Midbrain (tissue), 1 donor: ENCODE results near the gene EYS.
"Not testable (repeated sequence)": the region's sequence is repeated elsewhere in the genome, so short reads cannot be mapped to it uniquely, and the experiment has no call there.

Experiments
- DNase-seq: peaks from one replicate; lab custom pipeline; 2025; lab: John Stamatoyannopoulos, UW

EYS gene

GRCh38 chr6:65081756-65082155, 625.3 kb downstream of the EYS start:
- DNase-seq = no peak

- no peak for DNase-seq
Observed at GRCh38 chr6:65075705-65076230, 631.3 kb downstream of the EYS start.

DNA sequence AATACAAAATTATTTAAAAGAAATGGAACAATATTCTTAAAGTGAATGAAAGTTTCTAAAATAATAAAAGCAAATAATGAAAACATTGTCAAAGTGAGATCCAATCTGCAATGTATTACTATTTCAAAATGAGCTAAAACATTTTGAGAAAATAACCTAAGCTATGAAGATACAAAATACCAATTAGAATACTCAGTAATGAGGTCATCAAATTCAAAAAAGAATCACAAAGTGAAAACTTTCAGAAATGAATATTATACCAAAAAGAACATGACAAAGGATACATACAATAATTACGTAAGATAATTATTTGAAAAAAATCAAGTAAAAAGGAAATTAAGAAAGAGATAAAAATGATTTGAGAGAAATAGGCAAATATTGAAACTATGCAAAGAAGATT, 634.5 kb downstream of the EYS start:
- DNase-seq = no peak

DNA sequence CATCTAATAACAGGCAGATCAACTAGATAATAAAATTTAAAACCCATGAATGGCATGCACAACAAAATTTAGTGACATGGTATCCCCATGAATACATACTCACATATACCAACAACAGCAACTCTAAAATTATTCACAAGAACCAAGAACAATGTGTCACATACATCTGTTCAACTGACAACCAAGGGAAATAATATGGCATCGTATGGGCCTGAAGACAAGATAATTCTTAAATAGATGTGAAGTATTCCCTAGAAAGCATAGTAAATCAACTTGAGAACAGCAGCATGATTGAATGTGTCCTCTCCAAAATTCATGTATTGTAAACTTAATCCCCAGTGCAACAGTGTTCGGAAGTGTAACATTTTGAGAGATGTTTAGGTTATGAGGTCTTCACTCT, 635.5 kb downstream of the EYS start:
- DNase-seq = no peak

GRCh38 chr6:65064844-65065243, 642.2 kb downstream of the EYS start:
- no peak for DNase-seq

DNA sequence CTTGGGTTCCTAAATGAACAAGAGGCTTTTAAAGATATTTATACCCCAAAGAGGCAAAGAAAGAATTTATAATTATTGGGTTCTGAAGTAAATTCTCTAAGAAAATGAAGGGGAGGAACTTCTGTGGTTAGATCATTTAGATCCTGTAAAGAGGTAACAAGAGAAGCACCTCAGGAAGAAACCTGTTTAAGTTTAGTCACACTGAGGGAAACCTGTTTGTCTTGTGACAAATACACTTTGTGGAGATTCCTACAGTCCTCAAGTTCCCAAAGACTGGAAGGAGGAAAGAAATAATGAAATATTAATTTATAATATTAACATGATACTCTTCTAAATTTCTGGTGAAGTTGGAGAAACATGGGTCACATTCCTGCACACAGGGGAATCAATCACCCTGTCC, 647.5 kb downstream of the EYS start:
- DNase-seq = no peak

DNA sequence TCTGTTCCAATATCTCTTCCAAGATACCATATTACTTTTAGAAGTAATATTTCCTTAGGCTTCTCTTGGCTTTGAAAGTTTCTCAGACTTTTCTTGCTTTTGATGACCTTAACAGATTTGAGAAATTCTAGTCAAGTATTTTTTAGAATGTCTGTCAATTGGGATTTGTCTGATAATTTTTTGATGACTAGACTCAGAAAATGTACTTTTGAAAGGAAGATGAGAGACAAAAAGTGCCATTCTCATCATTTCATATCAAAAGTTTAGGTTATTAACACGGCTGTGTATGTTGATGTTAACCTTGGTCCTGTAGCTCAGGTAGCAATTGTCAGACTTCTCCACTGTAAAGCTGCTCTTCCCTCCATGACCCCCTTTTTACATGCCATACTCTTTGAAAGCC, 651.5 kb downstream of the EYS start:
- DNase-seq = no peak

GRCh38 chr6:65052626-65053025, 654.4 kb downstream of the EYS start:
- no peak for DNase-seq

DNA sequence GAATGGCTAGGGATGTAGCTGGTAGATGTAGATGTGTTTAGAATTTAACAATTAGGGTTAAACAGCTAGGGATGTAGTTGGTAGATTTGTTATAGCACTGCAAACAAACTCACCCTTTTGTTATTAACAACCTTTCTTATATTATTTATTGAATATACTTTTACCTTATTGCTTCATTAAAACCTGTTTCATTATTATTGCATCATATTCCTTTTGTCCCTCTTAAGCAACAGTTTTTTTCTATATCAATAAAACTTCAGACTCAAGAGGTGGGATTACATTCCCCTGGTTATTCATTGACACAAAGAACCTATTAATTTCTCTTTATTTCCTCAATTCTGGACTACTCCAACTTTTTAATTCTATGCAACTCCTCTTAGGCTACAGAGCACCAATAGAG, 661.2 kb downstream of the EYS start:
- DNase-seq = no peak

DNA sequence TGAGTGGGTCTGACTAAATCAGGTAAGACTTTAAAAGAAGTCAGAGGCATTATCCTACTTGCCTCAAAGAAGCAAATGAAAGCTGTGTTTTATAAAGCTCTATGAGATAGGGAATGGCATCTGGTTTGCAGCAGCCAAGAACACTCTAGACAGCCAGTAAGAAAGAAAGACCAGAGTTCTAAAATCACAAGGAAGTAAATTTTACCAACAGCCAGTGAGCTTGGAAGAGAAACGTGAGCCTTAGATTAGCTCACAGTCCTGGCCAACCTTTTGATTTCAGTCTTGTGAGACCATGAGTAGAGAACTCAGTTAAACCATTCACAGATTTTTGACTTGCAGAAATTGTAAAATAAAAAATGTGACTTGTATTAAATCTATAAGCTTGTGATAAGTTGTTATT, 693.0 kb downstream of the EYS start:
- DNase-seq = no peak

DNA sequence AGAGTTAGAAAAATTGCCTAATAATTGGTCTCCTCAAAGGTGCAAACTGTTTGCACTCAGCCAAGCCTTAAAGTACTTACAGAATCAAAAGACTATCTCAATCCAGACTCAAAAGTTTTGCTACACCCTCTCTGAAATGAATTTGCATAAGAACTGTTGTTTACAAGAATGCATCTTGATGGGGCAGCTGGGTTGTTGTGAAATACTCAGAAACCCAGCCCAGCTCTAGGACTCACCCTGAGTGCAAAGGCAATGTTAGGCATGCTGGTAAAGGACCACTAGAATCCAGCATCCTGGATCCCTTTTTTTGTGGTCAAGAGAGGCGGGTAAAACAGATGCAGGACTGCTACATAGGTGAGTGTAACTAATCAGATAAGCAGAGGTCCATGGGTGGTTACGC, 700.2 kb downstream of the EYS start:
- DNase-seq = no peak

DNA sequence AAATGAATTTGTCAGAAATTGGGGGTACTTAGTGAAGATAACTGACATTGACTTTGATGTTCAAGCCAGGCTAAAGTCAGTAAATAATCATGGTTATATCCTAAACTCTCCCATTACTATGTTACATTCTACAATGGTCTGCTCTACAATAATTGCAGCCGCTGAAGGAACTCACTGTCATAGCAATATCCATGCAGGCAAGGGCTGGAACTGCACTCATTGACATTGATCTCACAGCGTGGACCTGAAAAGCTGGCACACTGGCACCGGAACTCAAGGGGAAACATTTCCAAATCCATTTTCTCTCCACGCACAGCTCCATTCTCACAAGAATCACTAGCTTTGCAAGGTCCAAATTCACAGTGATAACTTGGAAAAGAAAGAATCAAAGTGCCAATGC, 702.7 kb downstream of the EYS start:
- DNase-seq = no peak

GRCh38 chr6:65002882-65003281, 704.1 kb downstream of the EYS start:
- not testable (repeated sequence) for DNase-seq

DNA sequence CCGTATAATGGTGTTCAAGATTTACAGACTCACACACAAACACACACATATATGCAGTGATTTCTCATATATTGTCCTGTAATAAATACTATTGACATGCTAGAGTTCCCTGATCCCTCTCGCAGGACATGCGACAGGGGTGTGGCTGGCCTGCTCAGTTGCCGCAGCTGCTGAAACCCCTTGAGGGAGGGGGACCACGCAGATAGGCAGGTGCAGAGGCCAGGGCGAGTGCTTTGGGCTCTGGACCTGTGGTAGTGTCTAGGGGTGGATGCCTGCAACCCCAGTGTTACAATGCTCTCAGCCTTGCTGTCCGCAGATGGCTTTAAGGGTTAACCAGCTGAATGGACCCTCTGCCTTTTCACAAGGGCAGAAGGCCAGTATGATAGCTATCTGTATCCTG, 706.2 kb downstream of the EYS start:
- DNase-seq = no peak

GRCh38 chr6:64998204-64998603, 708.8 kb downstream of the EYS start:
- DNase-seq = no peak

DNA sequence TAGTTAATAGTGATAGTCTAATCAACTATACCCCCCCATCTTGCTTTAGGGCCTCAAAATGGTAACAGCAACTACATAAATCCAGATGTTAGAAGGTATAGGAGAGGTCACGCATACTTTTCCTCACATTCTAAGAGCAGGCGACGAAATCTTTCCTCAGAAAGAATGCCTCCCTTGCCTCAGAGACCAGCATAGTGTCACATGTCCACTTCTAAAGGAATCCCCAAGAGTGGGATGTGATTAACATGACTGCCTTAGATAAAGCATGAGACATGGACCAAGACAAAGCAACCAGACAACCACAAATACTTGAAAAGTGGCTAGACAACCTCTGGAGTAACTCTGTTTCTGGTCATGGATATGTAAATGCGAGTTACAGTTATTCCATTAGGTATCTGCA, 710.7 kb downstream of the EYS start:
- no peak for DNase-seq

DNA sequence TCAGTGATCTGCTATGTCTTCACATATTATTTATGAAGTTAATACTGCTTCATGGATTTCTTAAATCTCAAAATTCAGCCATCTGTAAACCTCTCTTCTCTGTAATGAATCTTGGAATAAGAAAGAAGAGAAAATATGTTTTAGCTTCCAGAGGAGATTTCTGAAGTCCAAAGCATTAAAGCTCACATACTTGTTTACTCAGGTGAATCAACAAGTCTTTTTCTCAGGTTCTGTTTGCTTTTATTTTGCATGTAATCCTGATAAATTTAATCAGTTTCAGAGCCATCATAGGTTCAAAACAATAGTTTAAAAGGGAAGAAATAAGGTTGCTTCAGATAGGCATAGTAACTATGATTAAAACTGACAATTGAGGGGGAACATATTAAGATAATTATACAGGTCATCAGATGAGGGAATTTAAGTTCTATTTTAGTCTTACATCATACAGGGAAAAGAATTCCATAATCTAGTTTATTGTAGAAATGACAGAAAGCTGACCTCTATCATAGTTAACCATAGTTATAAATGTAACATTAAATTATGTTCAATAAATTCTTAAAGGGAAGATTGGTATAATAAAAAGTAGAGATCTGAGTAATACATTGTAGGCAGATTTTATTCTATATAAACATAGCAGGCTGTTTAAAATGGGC, 716.2 kb downstream of the EYS start:
- no peak for DNase-seq

GRCh38 chr6:64988148-64988547, 718.9 kb downstream of the EYS start:
- DNase-seq = no peak

DNA sequence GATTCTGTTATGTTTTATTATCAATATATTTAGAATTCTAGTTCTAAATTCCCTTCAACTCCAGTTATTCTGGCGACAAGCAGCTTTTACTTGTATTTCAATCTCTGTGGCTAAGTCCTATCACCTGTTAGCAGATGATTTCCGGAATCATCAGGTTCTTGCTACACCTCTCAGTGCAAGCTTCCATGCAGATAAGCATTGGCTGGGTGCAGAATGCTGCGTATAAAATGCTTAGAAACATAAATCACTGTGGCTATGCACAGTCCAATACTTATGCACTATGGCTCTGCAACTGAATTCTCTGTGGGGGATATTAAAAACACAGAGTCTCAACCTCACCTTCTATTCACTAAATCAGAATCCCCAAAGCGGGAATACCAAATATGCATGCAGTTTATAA, 720.0 kb downstream of the EYS start:
- DNase-seq = no peak

DNA sequence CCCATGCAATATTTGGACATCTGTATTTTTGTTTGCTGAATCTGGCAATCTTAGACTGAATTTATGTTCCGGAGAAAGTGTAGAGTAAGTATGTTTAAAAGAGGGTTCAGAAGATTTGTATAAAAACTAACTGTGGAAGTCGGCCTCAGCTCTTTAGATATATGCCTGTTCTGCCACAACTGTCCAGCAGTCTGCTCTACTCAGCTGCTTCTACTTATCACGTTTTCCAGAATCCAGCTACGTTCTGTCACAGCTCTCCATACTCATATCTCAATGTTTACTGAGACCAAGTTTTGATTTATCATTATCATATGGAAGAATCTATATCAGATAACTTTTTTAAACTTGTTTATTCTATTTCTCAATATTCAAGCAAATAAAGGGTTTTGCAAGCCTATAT, 721.3 kb downstream of the EYS start:
- DNase-seq = no peak

GRCh38 chr6:64984948-64985347, 722.1 kb downstream of the EYS start:
- no peak for DNase-seq

DNA sequence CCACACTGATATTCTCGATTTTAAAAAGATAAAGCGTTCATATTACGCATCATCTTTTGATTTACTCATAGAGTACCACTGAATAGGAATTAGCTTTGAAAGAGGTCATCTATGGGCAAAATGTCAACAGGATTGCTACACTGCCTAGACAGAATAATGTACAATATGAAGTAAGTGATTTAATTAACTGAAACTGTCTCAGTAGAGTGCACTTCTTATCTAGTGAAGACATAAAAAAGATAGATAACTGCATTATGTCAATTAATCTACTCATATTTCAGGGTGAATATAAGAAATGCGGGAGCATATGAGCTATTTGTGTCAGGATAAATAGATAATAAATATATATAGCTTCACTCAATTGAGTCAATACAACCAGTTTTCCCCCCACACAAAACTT, 723.9 kb downstream of the EYS start:
- DNase-seq = no peak

DNA sequence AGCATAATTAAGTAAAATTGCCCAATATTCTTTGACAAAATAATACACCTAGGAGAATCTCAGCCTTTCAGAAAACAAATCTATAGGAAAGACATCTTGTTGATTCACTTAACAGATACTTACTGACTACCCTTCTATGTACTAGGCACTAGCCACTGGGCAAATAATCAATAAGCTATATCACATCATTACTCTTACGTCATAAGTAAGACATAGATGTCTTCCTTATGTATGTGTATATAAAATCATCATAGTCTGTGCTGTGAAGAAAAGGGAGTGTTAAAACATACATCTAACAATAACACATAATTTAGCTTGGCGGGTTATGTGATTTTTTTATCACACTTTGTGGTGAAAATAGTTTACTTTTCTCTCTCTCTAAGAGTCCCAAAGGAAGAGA, 733.9 kb downstream of the EYS start:
- no peak for DNase-seq

GRCh38 chr6:64969139-64969538, 737.9 kb downstream of the EYS start:
- no peak for DNase-seq
